CD4-positive, alpha-beta memory T cell (primary cell): ENCODE data around the gene ITFG2. TPM values are rescaled to one million over a fixed set of nuclear protein-coding genes. Genes with fewer than 3 reads are reported as not detected.

ENCODE experiments used
- CTCF ChIA-PET: fragments of 350-600 bp; sonication (Branson Sonifier 250); formaldehyde crosslinking; loops from one replicate; lab custom pipeline; 2021; ENCODE audit warnings: inconsistent platforms; ENCODE audit not compliant: partially characterized antibody; lab: Charles Lee
- POLR2A ChIA-PET: fragments of 350-600 bp; sonication (Branson Sonifier 250); formaldehyde crosslinking; loops from one replicate; lab custom pipeline; 2021; ENCODE audit not compliant: partially characterized antibody; lab: Charles Lee
- DNase-seq, 5 donors: peaks; one replicate each; pipeline versions ENCODE4 v3.0.0 to v3.0.0-alpha.2; 2020 to 2022; ENCODE audit warnings: mixed read lengths in 1 of 5
- H3K27ac ChIP-seq: one replicate; pipeline ENCODE4 v1.7.0; 2013; ENCODE audit warnings: low read depth, low read length
- H3K27me3 ChIP-seq: 2 replicates; pipeline ENCODE4 v1.7.0; 2013; ENCODE audit warnings: mild to moderate bottlenecking, low read length, moderate library complexity; ENCODE audit not compliant: insufficient read depth
- H3K36me3 ChIP-seq: 2 replicates; pipeline ENCODE4 v1.7.0; 2013; ENCODE audit warnings: mild to moderate bottlenecking, low read length, moderate library complexity; ENCODE audit not compliant: insufficient read depth
- H3K4me1 ChIP-seq: 2 replicates; pipeline ENCODE4 v1.7.0; 2013; ENCODE audit warnings: mild to moderate bottlenecking, low read length, moderate library complexity; ENCODE audit not compliant: insufficient read depth
- H3K4me3 ChIP-seq, 2 donors: one replicate each; pipeline ENCODE4 v1.7.0; 2013; ENCODE audit warnings: low read length in 2 of 2, mild to moderate bottlenecking in 1 of 2
- H3K9me3 ChIP-seq, 2 donors: one replicate each; pipeline ENCODE4 v1.7.0; 2013; ENCODE audit warnings: low read length in 2 of 2, control low read depth in 1 of 2; ENCODE audit not compliant: control insufficient read depth in 1 of 2
- H3K27ac Mint-ChIP-seq, 7 donors: one replicate each; pipeline ENCODE4 v1.8.0; 2020 to 2021; ENCODE audit warnings: mixed read lengths in 7 of 7, mild to moderate bottlenecking in 6 of 7, inconsistent platforms in 3 of 7, moderate library complexity in 3 of 7
- H3K27me3 Mint-ChIP-seq, 2 donors: one replicate each; pipeline ENCODE4 v1.8.0; 2020 to 2021; ENCODE audit warnings: mixed read lengths in 2 of 2
- H3K36me3 Mint-ChIP-seq, 2 donors: one replicate each; pipeline ENCODE4 v1.8.0; 2020 to 2021; ENCODE audit warnings: mixed read lengths in 2 of 2, inconsistent platforms in 1 of 2, mild to moderate bottlenecking in 1 of 2
- H3K4me1 Mint-ChIP-seq, 4 donors: one replicate each; pipeline ENCODE4 v1.8.0; 2020 to 2021; ENCODE audit warnings: mixed read lengths in 4 of 4, mild to moderate bottlenecking in 1 of 4
- H3K4me3 Mint-ChIP-seq, 8 donors: one replicate each; pipeline ENCODE4 v1.8.0; 2020 to 2021; ENCODE audit warnings: mixed read lengths in 8 of 8, mild to moderate bottlenecking in 7 of 8, moderate library complexity in 6 of 8, inconsistent platforms in 3 of 8
- H3K9me3 Mint-ChIP-seq, 8 donors: one replicate each; pipeline ENCODE4 v1.8.0; 2020 to 2021; ENCODE audit warnings: mixed read lengths in 8 of 8, mild to moderate bottlenecking in 5 of 8, inconsistent platforms in 3 of 8, moderate library complexity in 1 of 8
- intact Hi-C: fragments of 100-400 bp; cut with micrococcal nuclease; formaldehyde crosslinking; loops from one replicate; pipeline ENCODE4 v1.15.1; 2023
- polyA plus RNA-seq, 2 donors: library from polyadenylated mRNA; unstranded; fragments of 300-500 nt; fragmentation: Illumina TruSeq; gene quantifications; one replicate each; pipeline ENCODE4 v1.2.3, GENCODE V29; 2021
- total RNA-seq, 2 experiments: library from RNA; stranded (reverse); gene quantifications; one replicate each; pipeline ENCODE4 v1.2.3, GENCODE V29; 2021

Gene ITFG2
- total and polyA plus RNA-seq, 4 experiments from 2014 or later: 45.8 to 133 (median 81.8) TPM

- no peaks in the 10 kb centered on the region for H3K27me3 Mint-ChIP-seq
These were observed 8.7 kb upstream of the ITFG2 start for GRCh38 chr12:2803635-2804392.

DNA sequence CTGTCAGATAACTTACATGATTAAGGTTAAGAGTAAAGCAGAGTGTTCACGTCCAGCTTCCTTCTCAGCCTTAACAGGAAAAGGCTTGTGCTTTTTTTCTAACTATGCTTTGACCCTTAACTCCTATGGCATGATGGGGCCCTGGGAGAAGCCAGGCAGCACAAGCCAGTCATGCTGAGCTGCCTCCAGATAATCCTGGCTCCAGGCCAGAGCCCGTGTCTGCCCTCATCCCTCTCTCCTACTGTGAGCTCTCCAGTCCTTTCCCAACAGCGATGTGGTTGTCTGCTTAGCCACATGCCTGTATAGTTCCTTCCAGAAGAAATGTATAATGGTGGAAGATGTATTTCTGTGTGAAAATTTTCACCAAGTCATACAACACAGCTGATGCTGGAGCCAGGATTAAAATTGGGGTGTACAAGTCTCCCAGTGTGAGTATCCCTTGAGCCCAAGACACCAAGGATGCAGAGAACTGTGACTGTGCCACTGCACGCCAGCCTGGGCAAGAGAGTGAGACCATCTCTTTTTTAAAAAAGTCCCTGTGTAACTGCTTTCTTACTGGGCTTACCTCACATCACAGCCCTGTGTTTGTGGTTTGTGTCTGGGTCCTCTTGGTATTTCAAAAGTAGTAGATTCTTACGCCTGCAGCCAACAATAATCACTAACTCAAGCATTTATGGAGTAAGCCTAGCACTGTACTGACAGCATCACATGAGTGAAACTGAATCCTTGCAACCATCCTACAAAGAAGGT is 7.9 kb upstream of the ITFG2 start:
- peaks cover 39 to 60% of the 10 kb centered on the region in 2 donors for H3K36me3 Mint-ChIP-seq
- H3K36me3 ChIP-seq: peaks cover 49% of the 10 kb centered on the region
- no peak overlapping the region for H3K4me3 ChIP-seq
- H3K27ac Mint-ChIP-seq: peak overlapping the region in 2 of 7 donors; percentile 19 to 70
- no peaks in the 10 kb centered on the region for H3K9me3 ChIP-seq
- H3K9me3 Mint-ChIP-seq: no peaks in the 10 kb centered on the region
- H3K27ac ChIP-seq: no peak overlapping the region
- intact Hi-C loops: no loop called here
- H3K4me1 ChIP-seq: no peaks in the 10 kb centered on the region
- H3K27me3 ChIP-seq: no peaks in the 10 kb centered on the region
- DNase-seq: no peak
- H3K4me1 Mint-ChIP-seq: peaks cover 0 to 4% (median 1%) of the 10 kb centered on the region in 4 donors
- CTCF ChIA-PET: no interaction called here
- H3K27me3 Mint-ChIP-seq: no peaks in the 10 kb centered on the region
- POLR2A ChIA-PET: interaction anchor here (1.2 kb wide), 1 partner anchor 9 kb away, joined by 5 read pairs; no protein-coding TSS in a partner anchor
- H3K4me3 Mint-ChIP-seq: no peak overlapping the region

More at GRCh38 chr12:2803635-2804392, 8.7 kb upstream of the ITFG2 start:
- H3K27ac Mint-ChIP-seq: peak overlapping the region in 1 of 7 donors; percentile 36
- H3K27me3 ChIP-seq: no peaks in the 10 kb centered on the region
- ChIA-PET CTCF (no interaction called here), POLR2A (no interaction called here)
- no peaks in the 10 kb centered on the region for H3K9me3 ChIP-seq
- DNase-seq: no peak
- no peaks in the 10 kb centered on the region for H3K4me1 ChIP-seq
- no peak overlapping the region for H3K27ac ChIP-seq
- no peak overlapping the region for H3K4me3 Mint-ChIP-seq
- H3K36me3 ChIP-seq: peaks cover 56% of the 10 kb centered on the region
- H3K36me3 Mint-ChIP-seq: peaks cover 46 to 67% of the 10 kb centered on the region in 2 donors
- H3K9me3 Mint-ChIP-seq: no peaks in the 10 kb centered on the region
- H3K4me1 Mint-ChIP-seq: peaks cover 0 to 4% (median 1%) of the 10 kb centered on the region in 4 donors
- intact Hi-C loops: no loop called here
- H3K4me3 ChIP-seq: no peak overlapping the region

GRCh38 chr12:2805143-2805520 is 7.3 kb upstream of the ITFG2 start:
- DNase-seq: no peak
- H3K4me1 Mint-ChIP-seq: peaks cover 0 to 4% (median 1%) of the 10 kb centered on the region in 4 donors
- no peaks in the 10 kb centered on the region for H3K27me3 Mint-ChIP-seq
- no peak overlapping the region for H3K4me3 Mint-ChIP-seq
- no peaks in the 10 kb centered on the region for H3K4me1 ChIP-seq
- H3K36me3 Mint-ChIP-seq: peaks cover 33 to 54% of the 10 kb centered on the region in 2 donors
- H3K27me3 ChIP-seq: no peaks in the 10 kb centered on the region
- no peak overlapping the region for H3K27ac ChIP-seq
- H3K9me3 ChIP-seq: no peaks in the 10 kb centered on the region
- no peak overlapping the region for H3K4me3 ChIP-seq
- intact Hi-C loops: no loop called here
- no peaks in the 10 kb centered on the region for H3K9me3 Mint-ChIP-seq
- ChIA-PET POLR2A (interaction anchor here (1.2 kb wide), 1 partner anchor 9 kb away, joined by 5 read pairs; no protein-coding TSS in a partner anchor), CTCF (no interaction called here)
- peaks cover 43% of the 10 kb centered on the region for H3K36me3 ChIP-seq
- no peak overlapping the region for H3K27ac Mint-ChIP-seq

- Mint-ChIP-seq H3K4me3 (no peak overlapping the region), H3K36me3 (peaks cover 18 to 40% of the 10 kb centered on the region in 2 donors), H3K4me1 (peaks cover 3 to 7% (median 3%) of the 10 kb centered on the region in 4 donors), H3K27me3 (no peaks in the 10 kb centered on the region), H3K27ac (no peak overlapping the region), H3K9me3 (no peaks in the 10 kb centered on the region)
- H3K27me3 ChIP-seq: no peaks in the 10 kb centered on the region
- H3K4me3 ChIP-seq: no peak overlapping the region
- no peaks in the 10 kb centered on the region for H3K9me3 ChIP-seq
- CTCF ChIA-PET: no interaction called here
- intact Hi-C loops: no loop called here
- H3K36me3 ChIP-seq: peaks cover 27% of the 10 kb centered on the region
- no peak overlapping the region for H3K27ac ChIP-seq
- peaks cover 3% of the 10 kb centered on the region for H3K4me1 ChIP-seq
- POLR2A ChIA-PET: no interaction called here
- no peak for DNase-seq
These were observed 5.8 kb upstream of the ITFG2 start for GRCh38 chr12:2806700-2807099.

DNA sequence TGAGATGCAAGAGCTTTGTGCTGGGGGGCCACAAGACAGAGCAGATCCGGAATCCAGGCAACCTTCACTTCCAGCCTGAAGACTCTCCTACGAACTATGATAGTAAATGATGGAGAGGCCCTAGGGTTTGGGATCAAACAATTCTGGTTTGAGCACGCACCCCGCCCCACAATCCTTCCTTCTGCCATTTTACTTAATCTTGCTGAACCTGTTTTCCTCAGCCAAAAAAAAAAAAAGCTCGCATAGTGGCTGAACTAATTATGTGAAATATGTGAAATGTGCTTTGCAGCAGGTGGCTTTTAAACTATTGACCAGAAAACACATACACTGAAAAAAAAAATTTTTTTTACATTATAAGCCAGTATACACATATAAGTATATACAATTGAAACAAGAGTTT is 667 bp upstream of the ITFG2 start:
- Histone ChIP-seq H3K27me3 (no peaks in the 10 kb centered on the region), H3K36me3 (peaks cover 2% of the 10 kb centered on the region), H3K4me1 (peaks cover 24% of the 10 kb centered on the region), H3K27ac (peak overlapping the region; percentile 90), H3K4me3 (peak overlapping the region in 1 of 2 donors; percentile 97), H3K9me3 (no peaks in the 10 kb centered on the region)
- H3K27ac Mint-ChIP-seq: peak overlapping the region in 4 of 7 donors; percentile 18 to 100 (median 100)
- peaks cover 0 to 4% of the 10 kb centered on the region in 2 donors for H3K27me3 Mint-ChIP-seq
- intact Hi-C loops: loop anchor here (1.0 to 2.0 kb wide), 5 partner anchors 18 to 1121 kb away; partner anchors contain the start of genes ADIPOR2, FKBP4, FOXM1 and RHNO1
- CTCF ChIA-PET: interaction anchor here (3.7 kb wide), 1 partner anchor 15 kb away, joined by 19 read pairs; no protein-coding TSS in a partner anchor
- POLR2A ChIA-PET: interaction anchor here (3.2 to 4.0 kb wide), 3 partner anchors 16 to 121 kb away, joined by 15 to 39 read pairs (median 21); partner anchors contain the start of genes FKBP4, FOXM1 and RHNO1
- H3K36me3 Mint-ChIP-seq: peaks cover 0 to 13% of the 10 kb centered on the region in 2 donors
- peak overlapping the region in 7 of 8 donors; percentile 32 to 100 (median 99) for H3K4me3 Mint-ChIP-seq
- H3K9me3 Mint-ChIP-seq: no peaks in the 10 kb centered on the region
- DNase-seq: no peak
- peaks cover 12 to 32% (median 23%) of the 10 kb centered on the region in 4 donors for H3K4me1 Mint-ChIP-seq

GRCh38 chr12:2813214-2814185 is 1.0 kb downstream of the ITFG2 start:
- no peaks in the 10 kb centered on the region for H3K27me3 ChIP-seq
- Mint-ChIP-seq H3K4me3 (peak overlapping the region; percentile 99 to 100 (median 99)), H3K36me3 (peaks cover 10 to 23% of the 10 kb centered on the region in 2 donors), H3K27me3 (peaks cover 0 to 4% of the 10 kb centered on the region in 2 donors), H3K9me3 (no peaks in the 10 kb centered on the region), H3K4me1 (peaks cover 12 to 37% (median 27%) of the 10 kb centered on the region in 4 donors), H3K27ac (peak overlapping the region; percentile 99 to 100 (median 100))
- peak overlapping the region; percentile 90 for H3K27ac ChIP-seq
- no peaks in the 10 kb centered on the region for H3K9me3 ChIP-seq
- intact Hi-C loops: loop anchor here (1.0 to 2.0 kb wide), 3 partner anchors 29 to 1123 kb away; partner anchors contain the start of gene ADIPOR2
- H3K4me1 ChIP-seq: peaks cover 24% of the 10 kb centered on the region
- peak; percentile 38 to 66 (median 43) for DNase-seq
- ChIA-PET CTCF (interaction anchor here (0.9 to 3.7 kb wide), 6 partner anchors 14 to 131 kb away, joined by 3 to 19 read pairs (median 6); no protein-coding TSS in a partner anchor), POLR2A (interaction anchor here (0.8 to 4.0 kb wide), 12 partner anchors 12 to 809 kb away, joined by 3 to 39 read pairs (median 5); partner anchors contain the start of genes DCP1B, FKBP4, FOXM1 and RHNO1)
- peaks cover 15% of the 10 kb centered on the region for H3K36me3 ChIP-seq
- H3K4me3 ChIP-seq: peak overlapping the region; percentile 93 to 97
